ENCODE data around the gene UBE2Q2.

- TF ChIP-seq JUND (IDR thresholded peaks at IDR 0.05) (no peak), CTCF (IDR thresholded peaks at IDR 0.05) (no peak), POLR2AphosphoS5 (IDR thresholded peaks at IDR 0.05; ENCODE audit: low read depth, low read length) (no peak), TAF1 (IDR thresholded peaks at IDR 0.05; ENCODE audit: borderline replicate concordance, low read depth, low read length) (no peak), MAX (IDR thresholded peaks at IDR 0.05; ENCODE audit: low read depth) (no peak), USF1 (IDR thresholded peaks at IDR 0.05; ENCODE audit: borderline replicate concordance, low read depth) (no peak), EP300 (IDR thresholded peaks at IDR 0.05; ENCODE audit: borderline replicate concordance in 1 of 2, low read depth in 1 of 2, low read length in 1 of 2) (no peak), RCOR1 (IDR thresholded peaks at IDR 0.05; ENCODE audit: low read length) (no peak)
Observed at GRCh38 chr15:75925440-75925839, 82.2 kb downstream of the UBE2Q2 start.
